Measurements from ENCODE around the gene PRDM8.

PRDM8 gene

DNA sequence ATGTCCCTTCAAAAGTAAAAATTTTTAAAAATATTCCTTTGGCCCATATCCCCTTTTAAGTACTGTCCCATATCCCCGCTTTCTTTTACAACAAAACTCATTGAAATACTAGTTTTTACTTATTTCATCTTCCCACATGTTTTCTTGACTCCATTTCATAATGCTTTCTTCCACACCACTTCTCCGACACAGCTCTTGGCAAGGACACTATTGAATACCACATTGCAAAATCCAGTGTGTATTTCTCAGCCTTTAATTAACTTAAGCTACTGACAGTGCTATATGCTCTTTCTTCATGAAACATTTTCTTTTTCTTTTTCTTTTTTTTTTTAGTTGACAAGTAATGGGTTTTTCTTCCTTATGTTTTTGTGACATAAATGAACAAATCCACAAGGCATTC lies 28.8 kb downstream of the PRDM8 start:
- no peak for DNase-seq (ENCODE audit: low read depth)
- TF ChIP-seq, protein P1, sequence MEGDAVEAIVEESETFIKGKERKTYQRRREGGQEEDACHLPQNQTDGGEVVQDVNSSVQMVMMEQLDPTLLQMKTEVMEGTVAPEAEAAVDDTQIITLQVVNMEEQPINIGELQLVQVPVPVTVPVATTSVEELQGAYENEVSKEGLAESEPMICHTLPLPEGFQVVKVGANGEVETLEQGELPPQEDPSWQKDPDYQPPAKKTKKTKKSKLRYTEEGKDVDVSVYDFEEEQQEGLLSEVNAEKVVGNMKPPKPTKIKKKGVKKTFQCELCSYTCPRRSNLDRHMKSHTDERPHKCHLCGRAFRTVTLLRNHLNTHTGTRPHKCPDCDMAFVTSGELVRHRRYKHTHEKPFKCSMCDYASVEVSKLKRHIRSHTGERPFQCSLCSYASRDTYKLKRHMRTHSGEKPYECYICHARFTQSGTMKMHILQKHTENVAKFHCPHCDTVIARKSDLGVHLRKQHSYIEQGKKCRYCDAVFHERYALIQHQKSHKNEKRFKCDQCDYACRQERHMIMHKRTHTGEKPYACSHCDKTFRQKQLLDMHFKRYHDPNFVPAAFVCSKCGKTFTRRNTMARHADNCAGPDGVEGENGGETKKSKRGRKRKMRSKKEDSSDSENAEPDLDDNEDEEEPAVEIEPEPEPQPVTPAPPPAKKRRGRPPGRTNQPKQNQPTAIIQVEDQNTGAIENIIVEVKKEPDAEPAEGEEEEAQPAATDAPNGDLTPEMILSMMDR (IDR thresholded peaks at IDR 0.05; ENCODE audit: insufficient read depth, low read depth, low read length, missing control alignments) = no peak
- no peak overlapping the region for H3K4me3 ChIP-seq (ENCODE audit: low read depth, low read length)

DNA sequence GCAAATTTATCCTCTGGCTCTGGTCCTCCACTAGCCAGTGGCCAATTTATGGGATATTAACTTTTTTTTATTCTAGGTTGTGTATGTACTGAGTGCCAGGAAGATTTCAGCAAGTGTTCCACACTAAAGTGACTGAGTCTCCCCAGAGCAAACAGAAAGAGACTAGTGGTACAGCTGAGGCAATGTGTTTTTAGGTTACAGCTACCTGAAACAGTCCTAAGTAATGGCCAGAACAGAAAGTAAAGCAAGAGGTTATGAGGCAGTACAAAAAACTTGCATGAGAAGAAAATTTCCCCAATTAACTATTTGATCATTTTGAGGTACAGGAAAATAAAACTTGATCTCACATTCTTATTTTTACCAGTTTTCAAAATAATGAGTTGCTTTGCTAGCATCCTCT lies 31.2 kb downstream of the PRDM8 start:
- peak; percentile 17 for DNase-seq (ENCODE audit: low read depth)
- TF ChIP-seq, protein P1 (IDR thresholded peaks at IDR 0.05; ENCODE audit: insufficient read depth, low read depth, low read length, missing control alignments) = no peak
- no peak overlapping the region for H3K4me3 ChIP-seq (ENCODE audit: low read depth, low read length)

DNA sequence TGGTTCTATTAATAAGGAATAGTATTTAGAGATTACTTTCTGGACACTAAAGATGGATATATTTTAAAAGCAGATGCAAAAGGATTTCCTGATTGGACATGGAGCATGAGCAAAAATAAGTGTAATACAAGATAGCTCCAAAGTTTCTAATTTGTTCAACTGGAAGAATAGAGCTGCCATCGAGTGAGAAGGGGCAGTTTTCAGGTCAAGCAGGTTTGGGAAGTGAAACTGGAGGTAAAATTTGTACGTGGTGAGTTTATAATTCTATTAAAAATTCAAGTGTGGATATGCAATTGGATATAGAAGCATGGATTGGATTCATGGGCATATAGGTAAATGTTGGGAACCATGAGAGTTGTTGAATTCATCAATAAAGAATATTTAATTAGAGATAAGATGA lies 31.8 kb downstream of the PRDM8 start:
- H3K4me3 ChIP-seq (ENCODE audit: low read depth, low read length) = no peak overlapping the region
- TF ChIP-seq, protein P1 (IDR thresholded peaks at IDR 0.05; ENCODE audit: insufficient read depth, low read depth, low read length, missing control alignments) = no peak
- no peak for DNase-seq (ENCODE audit: low read depth)

DNA sequence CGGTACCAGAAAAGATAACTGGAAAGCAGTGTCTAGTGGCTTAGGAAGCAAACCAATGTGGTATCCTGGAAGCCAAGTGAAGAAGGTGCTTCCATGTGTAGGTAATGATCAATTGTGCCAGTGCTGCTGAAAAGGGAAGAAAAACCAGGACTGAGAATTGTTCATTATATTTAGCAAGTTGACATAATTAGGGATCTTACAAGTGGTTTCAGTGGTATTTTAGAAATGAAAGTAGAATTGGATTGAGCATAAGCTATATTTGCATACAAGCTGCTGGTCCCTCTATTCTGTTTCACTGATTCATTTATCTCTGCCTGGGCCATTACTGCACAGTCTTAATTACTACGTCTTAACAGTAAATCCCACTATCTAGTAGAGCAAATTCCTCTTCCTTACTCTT lies 32.3 kb downstream of the PRDM8 start:
- peak; percentile 44 for DNase-seq (ENCODE audit: low read depth)
- H3K4me3 ChIP-seq (ENCODE audit: low read depth, low read length) = no peak overlapping the region
- TF ChIP-seq, protein P1 (IDR thresholded peaks at IDR 0.05; ENCODE audit: insufficient read depth, low read depth, low read length, missing control alignments) = no peak

DNA sequence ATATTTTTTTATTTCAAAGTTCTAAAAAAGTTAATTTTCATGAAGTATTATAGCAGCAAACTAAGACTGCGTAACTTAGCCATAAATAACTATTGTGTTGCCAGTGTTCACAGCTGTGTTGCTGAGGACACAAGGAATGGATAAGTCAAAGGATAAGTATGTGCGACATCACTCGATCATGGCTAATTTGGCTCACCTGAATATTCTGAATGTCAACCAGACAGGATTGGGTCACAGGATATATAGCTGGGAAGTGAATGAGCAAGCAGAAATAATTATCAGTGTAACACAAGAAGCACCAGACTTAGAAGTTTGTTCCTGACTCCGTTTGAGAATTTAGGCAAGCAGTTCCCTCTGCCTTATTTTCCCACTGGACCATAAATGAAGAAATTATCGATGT lies 33.9 kb downstream of the PRDM8 start:
- TF ChIP-seq, protein P1 (IDR thresholded peaks at IDR 0.05; ENCODE audit: insufficient read depth, low read depth, low read length, missing control alignments) = no peak
- H3K4me3 ChIP-seq (ENCODE audit: low read depth, low read length) = no peak overlapping the region
- no peak for DNase-seq (ENCODE audit: low read depth)

DNA sequence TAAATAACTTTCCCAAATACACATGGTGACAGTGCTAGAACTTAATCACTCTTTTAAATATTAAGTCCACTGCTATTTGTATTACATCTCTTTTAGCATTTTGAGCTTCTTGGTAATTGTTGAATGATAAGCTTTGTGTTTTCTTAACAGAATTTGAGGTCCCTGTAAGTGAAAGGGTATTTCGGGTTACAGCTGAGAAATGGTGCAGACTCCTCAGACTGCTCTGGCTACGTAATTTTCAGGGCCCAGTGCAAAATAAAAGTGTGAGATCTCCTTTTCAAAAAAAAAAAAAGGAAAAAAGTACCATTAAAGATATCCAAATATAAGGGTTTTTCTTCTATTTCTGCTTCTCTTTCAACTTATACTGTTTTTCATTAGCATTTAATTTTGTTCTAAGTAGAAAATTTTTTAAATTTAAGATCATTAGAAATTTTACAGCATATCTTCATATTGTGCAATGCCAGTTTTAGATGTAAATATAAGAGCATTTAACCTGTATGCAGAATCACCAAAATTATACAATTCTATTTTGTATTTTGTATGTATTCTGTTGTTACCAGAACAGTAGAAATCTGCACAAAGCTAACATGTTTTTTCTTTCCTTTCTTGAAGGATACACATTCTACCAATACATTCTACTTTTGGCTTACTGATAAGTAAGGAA lies 35.5 kb downstream of the PRDM8 start:
- TF ChIP-seq, protein P1 (IDR thresholded peaks at IDR 0.05; ENCODE audit: insufficient read depth, low read depth, low read length, missing control alignments) = no peak
- no peak for DNase-seq (ENCODE audit: low read depth)
- no peak overlapping the region for H3K4me3 ChIP-seq (ENCODE audit: low read depth, low read length)

DNA sequence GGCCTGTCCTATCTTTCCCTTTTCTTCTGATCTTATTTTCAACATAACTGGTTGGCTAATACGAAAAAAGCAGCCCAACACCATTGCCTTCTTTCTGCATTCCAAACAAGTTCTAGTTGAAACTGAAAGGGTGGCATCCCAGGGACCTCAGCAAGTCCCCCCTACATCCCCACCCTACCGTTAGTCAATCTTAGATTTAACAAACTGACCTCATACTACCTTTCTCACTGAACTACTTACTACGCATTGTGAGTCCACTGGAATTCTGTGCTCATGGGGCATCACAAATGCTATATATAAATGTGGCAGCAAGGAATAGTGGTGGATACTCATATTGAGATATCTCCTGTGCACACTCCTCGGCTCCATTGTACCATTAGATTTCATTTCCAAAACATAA lies 36.1 kb downstream of the PRDM8 start:
- TF ChIP-seq, protein P1 (IDR thresholded peaks at IDR 0.05; ENCODE audit: insufficient read depth, low read depth, low read length, missing control alignments) = no peak
- H3K4me3 ChIP-seq (ENCODE audit: low read depth, low read length) = no peak overlapping the region
- DNase-seq (ENCODE audit: low read depth) = no peak
